ENCODE results near the gene TGFB1I1.

TGFB1I1 gene

DNA sequence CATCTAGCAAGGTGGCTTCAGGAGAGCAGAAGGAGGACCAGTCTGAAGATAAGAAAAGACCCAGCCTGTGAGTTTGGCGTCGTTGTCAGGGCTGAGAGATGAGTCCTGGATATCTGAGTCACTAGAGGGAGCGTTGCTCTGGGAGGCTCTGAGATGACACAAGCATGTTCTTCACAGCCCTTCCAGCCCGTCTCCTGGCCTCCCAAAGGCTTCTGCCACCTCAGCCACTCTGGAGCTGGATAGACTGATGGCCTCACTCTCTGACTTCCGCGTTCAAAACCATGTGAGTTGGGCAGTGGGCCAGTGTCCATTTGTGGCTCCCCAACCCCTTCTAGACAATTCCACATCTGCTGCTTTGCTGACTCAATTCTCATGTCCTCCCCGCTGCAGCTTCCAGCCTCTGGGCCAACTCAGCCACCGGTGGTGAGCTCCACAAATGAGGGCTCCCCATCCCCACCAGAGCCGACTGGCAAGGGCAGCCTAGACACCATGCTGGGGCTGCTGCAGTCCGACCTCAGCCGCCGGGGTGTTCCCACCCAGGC is 2.3 kb downstream of the TGFB1I1 start:
- CTCF ChIA-PET = interaction anchor here (0.8 to 2.5 kb wide), 2 partner anchors 12 to 14 kb away, joined by 4 to 18 read pairs; partner anchors contain the start of gene ARMC5
- TF ChIP-seq, protein P1, sequence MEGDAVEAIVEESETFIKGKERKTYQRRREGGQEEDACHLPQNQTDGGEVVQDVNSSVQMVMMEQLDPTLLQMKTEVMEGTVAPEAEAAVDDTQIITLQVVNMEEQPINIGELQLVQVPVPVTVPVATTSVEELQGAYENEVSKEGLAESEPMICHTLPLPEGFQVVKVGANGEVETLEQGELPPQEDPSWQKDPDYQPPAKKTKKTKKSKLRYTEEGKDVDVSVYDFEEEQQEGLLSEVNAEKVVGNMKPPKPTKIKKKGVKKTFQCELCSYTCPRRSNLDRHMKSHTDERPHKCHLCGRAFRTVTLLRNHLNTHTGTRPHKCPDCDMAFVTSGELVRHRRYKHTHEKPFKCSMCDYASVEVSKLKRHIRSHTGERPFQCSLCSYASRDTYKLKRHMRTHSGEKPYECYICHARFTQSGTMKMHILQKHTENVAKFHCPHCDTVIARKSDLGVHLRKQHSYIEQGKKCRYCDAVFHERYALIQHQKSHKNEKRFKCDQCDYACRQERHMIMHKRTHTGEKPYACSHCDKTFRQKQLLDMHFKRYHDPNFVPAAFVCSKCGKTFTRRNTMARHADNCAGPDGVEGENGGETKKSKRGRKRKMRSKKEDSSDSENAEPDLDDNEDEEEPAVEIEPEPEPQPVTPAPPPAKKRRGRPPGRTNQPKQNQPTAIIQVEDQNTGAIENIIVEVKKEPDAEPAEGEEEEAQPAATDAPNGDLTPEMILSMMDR (IDR thresholded peaks at IDR 0.05; ENCODE audit: control extremely low read depth, extremely low read depth, low read depth, missing control alignments) = no peak
- POLR2A ChIA-PET = interaction anchor here (1.1 kb wide), 1 partner anchor 13 kb away, joined by 3 read pairs; no protein-coding TSS in a partner anchor
- DNase-seq (ENCODE audit: extremely low spot score) = no peak

DNA sequence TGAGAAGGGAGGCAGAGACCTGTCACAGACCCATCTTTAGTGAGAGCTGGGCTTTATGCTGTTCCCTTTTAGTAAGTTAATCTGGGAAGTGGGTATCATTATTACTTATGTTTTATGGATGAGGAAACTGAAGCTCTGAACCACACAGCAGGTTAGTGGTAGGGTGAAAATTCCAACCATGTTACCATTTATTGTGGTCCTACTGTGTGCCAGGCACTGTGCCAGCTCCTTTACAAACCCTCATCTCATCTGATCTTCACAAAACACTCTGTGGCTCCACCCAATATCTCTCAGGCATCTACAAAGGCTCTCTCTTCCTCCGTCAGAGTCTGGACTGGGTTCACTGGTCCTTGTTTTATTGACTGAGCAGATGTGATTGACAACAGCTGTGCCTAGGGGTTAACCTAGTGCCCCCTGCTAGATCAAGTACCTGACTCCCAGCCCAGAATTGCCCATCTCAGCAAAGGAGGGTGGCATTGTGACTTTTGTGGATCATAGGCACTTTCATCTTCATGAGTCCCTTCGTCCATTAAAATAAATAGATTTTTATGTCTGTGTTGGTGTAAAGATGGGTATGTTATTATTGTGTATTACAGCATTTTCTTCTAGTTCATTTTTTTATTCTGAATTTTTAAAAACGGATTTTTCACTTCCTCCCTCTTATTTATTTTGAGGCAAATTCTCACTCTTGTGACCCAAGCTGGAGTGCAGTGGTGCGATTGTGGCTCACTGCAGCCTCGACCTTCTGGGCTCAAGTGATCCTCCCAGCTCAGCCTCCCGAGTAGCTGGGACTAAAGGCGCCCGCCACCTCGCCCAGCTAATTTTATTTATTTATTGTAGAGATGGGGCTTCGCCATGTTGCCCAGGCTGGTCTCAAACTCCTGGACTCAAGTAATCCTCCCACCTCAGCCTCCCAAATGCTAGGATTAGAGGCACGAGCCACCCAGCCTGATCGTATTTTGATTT is 3.1 kb downstream of the TGFB1I1 start:
- DNase-seq (ENCODE audit: extremely low spot score) = no peak
- ChIA-PET POLR2A (interaction anchor here (0.5 to 1.1 kb wide), 2 partner anchors 12 to 292 kb away, joined by 3 read pairs; no protein-coding TSS in a partner anchor), CTCF (interaction anchor here (0.8 to 2.5 kb wide), 3 partner anchors 13 to 394 kb away, joined by 4 to 18 read pairs (median 4); partner anchors contain the start of gene ARMC5)
- TF ChIP-seq, protein P1 (IDR thresholded peaks at IDR 0.05; ENCODE audit: control extremely low read depth, extremely low read depth, low read depth, missing control alignments) = no peak

DNA sequence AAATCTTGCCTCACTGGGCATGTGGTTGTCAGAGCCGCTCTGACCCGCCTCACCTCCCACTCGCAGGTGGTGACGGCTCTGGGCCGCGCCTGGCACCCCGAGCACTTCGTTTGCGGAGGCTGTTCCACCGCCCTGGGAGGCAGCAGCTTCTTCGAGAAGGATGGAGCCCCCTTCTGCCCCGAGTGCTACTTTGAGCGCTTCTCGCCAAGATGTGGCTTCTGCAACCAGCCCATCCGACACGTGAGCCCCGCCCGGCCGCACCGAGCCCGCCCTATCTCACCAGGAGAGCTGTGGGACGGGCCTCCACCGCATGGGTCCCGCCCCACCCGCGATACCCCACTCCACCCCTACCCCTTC is 4.0 kb downstream of the TGFB1I1 start:
- DNase-seq (ENCODE audit: extremely low spot score) = no peak
- CTCF ChIA-PET = interaction anchor here (1.3 to 2.5 kb wide), 2 partner anchors 16 to 393 kb away, joined by 4 to 18 read pairs; partner anchors contain the start of gene ARMC5
- POLR2A ChIA-PET = interaction anchor here (0.5 kb wide), 1 partner anchor 293 kb away, joined by 3 read pairs; no protein-coding TSS in a partner anchor
- TF ChIP-seq, protein P1 (IDR thresholded peaks at IDR 0.05; ENCODE audit: control extremely low read depth, extremely low read depth, low read depth, missing control alignments) = no peak

DNA sequence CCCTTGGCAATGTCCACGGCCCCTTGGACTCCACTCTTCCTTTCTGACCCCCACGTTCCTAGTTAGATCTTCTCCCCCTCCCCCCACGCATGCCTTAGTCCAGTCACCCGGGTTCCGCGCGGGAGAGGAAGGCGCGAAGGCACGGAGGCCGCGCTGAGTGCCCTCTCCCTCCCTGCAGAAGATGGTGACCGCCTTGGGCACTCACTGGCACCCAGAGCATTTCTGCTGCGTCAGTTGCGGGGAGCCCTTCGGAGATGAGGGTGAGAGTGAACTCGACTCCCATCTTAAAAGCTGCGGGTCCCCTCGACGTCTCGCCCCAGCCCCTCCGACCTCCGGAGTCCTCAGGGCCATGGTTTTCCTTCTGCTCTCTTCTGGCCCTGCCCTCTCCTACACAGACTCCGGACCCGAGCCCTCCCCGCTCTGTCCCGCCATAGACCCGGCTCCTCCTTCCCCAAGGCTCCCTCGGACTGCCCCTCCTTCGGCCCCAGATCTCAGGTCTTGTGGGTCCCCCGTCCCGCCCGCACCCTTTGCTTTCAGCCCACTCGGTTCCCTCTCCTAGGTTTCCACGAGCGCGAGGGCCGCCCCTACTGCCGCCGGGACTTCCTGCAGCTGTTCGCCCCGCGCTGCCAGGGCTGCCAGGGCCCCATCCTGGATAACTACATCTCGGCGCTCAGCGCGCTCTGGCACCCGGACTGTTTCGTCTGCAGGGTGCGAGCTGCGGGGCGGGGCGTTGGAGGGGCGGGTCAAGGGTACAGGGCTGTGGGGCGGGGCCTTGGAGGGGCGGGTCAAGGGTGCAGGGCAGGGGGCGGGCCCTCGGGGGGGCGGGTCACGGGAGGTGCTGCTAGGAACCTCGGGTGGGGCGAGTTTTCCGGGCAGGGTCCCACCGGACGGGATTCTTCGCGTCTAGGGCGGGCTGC is 4.6 kb downstream of the TGFB1I1 start:
- peak; percentile 90 for DNase-seq (ENCODE audit: extremely low spot score)
- ChIA-PET CTCF (interaction anchor here (1.1 to 4.3 kb wide), 5 partner anchors 13 to 392 kb away, joined by 3 to 21 read pairs (median 4); partner anchors contain the start of gene ARMC5), POLR2A (interaction anchor here (1.0 kb wide), 1 partner anchor 17 kb away, joined by 3 read pairs; the partner anchor contains the start of gene ARMC5)
- TF ChIP-seq, protein P1 (IDR thresholded peaks at IDR 0.05; ENCODE audit: control extremely low read depth, extremely low read depth, low read depth, missing control alignments) = no peak

DNA sequence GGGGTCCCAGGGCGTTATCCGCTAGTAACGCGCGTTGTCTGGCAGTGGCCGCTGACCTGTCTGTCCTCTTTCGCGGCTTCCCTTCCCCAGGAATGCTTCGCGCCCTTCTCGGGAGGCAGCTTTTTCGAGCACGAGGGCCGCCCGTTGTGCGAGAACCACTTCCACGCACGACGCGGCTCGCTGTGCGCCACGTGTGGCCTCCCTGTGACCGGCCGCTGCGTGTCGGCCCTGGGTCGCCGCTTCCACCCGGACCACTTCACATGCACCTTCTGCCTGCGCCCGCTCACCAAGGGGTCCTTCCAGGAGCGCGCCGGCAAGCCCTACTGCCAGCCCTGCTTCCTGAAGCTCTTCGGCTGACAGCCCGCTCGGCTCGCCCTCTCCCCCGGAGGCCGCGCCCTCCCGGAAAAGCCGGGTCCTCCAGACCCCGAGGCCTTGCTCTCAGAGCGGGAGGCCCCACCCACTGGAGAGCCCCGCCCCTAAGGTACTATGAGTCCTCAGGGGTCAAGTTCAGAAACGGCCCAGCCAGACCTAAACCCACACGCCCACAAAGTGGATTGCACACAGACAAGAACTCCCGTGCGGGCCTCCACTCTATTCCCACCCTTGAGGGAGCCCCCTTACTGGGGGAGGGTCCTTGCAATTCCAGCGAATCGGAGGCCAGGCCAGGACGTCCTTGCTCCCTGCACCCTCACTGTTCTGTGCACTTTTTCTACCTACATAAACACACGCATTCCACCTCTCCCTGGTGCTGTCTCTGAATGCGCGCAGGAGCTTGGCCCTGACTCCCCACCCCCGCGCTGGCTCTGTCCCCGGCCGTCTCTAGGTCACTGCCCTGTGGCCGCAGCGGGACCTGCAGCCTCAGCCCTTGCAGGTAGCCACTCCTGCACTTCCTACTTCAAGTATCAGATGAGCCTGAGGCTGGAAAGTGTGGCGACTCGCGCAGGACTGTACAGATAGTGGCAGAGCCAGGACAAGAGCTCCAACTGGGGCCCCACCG is 5.6 kb downstream of the TGFB1I1 start:
- POLR2A ChIA-PET = interaction anchor here (1.0 kb wide), 1 partner anchor 18 kb away, joined by 3 read pairs; the partner anchor contains the start of gene ARMC5
- CTCF ChIA-PET = interaction anchor here (1.1 to 4.3 kb wide), 3 partner anchors 14 to 19 kb away, joined by 3 to 21 read pairs (median 4); partner anchors contain the start of gene ARMC5

More for the DNA sequence above, 5.6 kb downstream of the TGFB1I1 start:
- peak; percentile 62 for DNase-seq (ENCODE audit: extremely low spot score)
- TF ChIP-seq, protein P1 (IDR thresholded peaks at IDR 0.05; ENCODE audit: control extremely low read depth, extremely low read depth, low read depth, missing control alignments) = no peak

Measured in GM10248 (cell line).